NCI-H2196 (cell line): Measurements from ENCODE around the gene TSPY10.
"Not testable (repeated sequence)": the region's sequence is repeated elsewhere in the genome, so short reads cannot be mapped to it uniquely, and the experiment has no call there.

Source experiments
- DNase-seq: peaks from one replicate; lab custom pipeline; 2025; ENCODE audit not compliant: unreplicated experiment; lab: John Stamatoyannopoulos, UW

TSPY10 gene, protein sequence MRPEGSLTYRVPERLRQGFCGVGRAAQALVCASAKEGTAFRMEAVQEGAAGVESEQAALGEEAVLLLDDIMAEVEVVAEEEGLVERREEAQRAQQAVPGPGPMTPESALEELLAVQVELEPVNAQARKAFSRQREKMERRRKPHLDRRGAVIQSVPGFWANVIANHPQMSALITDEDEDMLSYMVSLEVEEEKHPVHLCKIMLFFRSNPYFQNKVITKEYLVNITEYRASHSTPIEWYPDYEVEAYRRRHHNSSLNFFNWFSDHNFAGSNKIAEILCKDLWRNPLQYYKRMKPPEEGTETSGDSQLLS

DNA sequence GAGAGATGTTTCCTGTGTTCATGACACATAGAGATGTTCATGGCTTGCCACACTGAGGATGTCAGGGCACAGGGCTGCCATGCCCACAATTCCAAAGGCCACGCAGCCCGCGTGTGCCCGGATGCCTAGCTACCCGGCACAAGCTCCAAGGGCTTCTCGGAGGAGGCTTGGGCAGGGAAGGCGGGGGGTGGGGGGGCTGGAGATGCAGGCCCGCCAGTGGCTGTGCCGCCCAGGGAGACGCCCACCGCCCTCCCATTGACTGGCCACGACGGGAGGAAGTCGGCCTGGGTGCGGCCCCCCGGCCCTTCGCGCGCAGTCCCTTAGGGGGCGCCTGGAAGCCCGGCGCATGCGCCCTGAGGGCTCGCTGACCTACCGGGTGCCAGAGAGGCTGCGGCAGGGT lies at the start of gene TSPY10:
TSS of gene TSPY10 (plus strand) at position 301 of the 400 bp plus-strand sequence. CDS start at position 347, 46 bp downstream.
- DNase-seq = not testable (repeated sequence)

DNA sequence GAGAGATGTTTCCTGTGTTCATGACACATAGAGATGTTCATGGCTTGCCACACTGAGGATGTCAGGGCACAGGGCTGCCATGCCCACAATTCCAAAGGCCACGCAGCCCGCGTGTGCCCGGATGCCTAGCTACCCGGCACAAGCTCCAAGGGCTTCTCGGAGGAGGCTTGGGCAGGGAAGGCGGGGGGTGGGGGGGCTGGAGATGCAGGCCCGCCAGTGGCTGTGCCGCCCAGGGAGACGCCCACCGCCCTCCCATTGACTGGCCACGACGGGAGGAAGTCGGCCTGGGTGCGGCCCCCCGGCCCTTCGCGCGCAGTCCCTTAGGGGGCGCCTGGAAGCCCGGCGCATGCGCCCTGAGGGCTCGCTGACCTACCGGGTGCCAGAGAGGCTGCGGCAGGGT lies 40.7 kb upstream of the TSPY10 start, which contains the start of gene TSPY9:
TSS of gene TSPY9 (plus strand) at position 301 of the 400 bp plus-strand sequence. CDS start at position 347, 46 bp downstream.
- not testable (repeated sequence) for DNase-seq

DNA sequence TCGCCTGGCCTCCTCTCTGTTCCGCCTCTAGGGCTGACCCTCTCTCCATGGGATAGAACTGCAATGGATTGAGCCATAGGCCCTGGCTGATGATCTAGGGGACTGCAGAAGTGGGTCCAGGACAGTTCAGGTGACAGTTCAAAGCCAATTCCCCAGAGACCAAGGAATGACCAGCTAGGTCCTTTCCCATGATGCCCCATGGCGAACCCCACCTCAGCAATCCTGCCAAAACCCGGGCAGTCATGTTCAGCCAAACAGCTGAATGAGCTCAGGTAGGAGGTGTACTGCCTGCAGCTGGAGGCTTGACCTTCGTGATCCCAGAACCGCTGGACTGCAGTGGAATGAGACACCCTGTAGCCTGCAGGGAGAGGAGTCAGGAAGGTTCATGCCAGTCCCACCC lies 23.3 kb upstream of the TSPY10 start:
- not testable (repeated sequence) for DNase-seq

DNA sequence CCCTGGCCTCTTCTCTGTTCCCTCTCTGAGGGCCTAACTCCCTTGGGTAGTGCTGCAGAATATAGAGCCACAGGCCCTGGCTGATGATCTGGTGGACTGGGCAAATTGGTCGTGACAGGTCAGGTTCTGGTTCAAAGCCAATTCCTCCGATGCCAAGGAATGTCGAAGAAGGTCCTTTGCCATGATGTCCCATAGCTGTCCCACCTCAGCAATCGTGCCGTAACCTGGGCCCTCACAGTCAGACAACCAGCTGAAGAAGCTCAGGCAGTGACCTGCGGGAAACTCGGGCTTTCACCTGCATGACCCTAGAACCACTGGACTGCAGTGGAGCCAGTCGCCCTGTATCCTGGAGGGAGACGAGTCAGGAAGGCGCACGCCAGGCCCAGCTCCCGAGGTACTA lies 11.4 kb upstream of the TSPY10 start:
- DNase-seq = not testable (repeated sequence)
